Central memory CD4-positive, alpha-beta T cell (primary cell): Measurements from ENCODE around the gene TIPARP.

ENCODE experiments used
- DNase-seq: peaks from one replicate; pipeline ENCODE4 v3.0.0; 2022

The TIPARP gene

DNA sequence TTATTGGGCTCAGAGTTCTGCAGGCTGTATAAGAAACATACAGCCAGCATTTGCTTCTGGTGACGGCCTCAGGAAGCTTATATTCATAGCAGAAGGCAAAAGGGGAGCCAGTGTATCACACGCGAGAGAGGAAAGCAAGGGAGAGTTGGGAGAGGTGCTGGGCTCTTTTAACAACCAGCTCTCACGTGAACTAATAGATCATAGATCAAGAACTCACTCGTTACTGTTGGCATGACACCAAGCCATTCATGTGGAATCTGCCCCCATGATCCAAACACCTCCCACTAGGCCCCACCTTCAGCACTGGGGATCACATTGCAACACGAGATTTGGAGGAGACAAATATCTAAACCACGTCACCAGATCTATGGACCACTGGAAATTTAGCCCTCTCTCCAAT, 70.2 kb downstream of the TIPARP start:
- DNase-seq: no peak

DNA sequence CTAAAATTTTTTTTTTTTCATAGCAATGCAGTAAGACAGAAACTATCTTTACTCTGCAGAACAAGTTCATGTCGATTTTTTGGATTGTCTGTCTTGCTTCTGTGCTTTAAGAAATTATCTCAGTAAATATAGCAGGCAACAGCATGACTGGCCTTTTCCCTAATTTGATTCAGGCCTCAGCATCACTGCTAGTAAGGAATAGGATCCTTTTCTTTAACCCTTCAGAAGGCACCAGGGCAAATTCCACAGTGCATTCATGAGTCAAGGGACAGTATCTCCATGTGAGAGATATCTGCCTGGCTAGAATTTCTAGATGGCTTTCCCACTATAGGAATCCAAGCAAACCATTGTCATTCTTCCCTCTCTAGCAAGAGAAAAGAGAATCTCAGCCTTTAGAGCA, 71.4 kb downstream of the TIPARP start:
- no peak for DNase-seq

DNA sequence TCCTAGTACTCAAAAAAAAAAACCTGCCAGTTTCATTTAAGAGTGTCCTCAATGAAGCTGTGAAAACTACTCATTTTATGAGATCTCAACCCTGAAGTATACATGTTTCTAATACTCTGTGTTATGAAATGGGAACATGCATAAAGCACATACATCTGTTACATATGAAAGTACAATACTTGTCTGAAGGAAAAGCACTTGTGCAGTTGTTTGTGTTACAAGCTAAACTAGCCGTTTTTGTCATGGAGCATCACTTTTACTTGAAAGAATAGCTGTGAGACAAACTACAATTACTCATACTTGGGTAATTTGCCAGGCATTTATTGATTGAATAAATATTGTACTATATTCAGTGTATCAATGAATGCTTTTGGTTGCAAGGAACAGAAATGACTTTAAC, 72.7 kb downstream of the TIPARP start:
- no peak for DNase-seq

DNA sequence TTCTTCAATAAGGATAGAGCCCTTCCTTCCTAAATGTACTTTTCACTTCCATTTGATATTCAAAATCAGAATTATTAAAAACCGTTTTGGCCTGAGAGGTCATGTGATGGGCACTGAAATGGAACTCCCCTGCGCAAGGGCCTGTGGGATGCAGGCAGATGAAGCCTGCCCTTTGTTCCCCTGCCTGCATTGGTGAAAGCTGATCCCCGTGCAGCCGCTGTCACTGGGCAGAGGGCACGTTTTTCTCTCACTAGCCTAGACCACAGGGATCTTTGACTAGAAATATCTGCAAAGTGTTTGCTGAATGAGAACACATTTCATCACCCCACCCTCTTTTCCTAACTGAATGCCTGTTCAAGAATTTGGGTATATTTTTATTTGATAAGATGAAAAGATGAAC, 74.9 kb downstream of the TIPARP start:
- DNase-seq: no peak

DNA sequence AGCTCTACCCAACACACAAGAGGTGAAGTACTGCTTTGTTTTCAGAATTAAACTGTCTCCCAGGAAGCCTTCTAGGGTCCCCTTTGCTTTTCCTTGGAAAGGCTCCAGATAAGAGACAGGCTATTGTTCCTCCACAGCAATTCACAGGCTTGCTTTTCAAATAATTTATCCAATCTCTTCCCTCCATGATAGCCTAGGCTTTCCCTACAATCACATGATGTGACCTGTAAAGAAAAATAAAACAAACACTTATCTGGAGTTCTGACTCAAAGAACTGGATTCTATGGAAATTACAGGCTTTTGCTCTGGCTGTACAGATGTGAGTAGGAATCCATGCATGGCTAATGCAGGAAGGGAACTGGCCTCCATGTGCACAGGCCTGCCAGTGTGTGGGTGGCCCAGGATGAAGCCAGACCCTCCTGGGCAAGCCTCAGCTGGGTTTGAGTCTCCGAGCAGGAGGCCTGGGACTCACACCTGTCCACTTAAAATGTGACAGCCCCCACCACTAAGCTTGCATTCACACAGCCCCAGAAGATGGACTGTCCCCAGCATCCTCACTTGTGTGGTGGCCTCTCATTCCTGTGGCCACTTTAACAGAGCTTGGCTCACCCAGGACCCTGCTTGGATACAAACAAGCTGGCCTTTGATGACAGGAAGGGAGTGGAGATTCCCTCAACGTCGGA, 75.9 kb downstream of the TIPARP start:
- no peak for DNase-seq

DNA sequence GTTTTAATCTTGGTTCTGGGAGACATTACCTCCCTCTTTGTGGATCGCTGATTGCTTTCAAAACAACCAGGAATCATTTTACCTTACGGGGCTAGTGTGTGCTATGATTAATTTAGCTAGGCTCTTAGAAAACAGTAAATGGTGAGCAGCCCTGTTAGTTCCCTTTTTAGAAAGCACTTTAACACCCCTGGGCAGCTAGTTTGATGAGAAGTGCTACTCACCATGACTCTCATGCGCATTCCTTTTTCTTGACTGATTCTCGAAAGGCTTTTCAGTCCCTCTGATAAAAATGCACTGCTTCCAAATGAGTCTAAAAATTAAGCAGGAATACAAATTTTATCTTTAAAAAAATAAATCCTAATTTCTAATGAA, 76.5 kb downstream of the TIPARP start:
- no peak for DNase-seq

DNA sequence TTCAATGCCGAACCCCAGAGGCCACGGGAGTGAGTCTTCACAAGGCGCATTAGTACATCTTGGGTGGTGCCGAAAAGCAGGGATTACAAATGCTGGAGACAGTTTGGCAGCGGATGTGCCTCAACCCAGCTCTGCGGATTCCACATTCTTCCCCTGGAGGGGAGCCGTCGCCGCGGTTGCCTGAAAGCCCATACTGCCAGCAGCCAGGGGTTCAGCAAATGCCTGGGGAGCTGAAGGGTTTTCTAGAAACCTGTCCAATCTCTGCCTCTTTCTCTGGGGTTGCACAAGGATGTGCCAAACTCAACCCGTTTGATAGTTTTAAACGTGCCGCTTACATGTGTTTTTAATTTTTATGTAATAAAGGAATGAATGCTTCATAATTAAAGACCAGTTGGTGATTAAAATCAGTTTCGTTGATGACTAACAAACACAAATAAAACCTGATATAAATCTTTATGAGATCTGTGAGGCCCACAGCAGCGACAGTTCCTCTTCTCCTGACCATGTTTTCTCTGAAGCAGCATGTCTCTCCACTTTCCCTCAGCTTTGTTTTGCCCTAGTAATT, 77.2 kb downstream of the TIPARP start:
- no peak for DNase-seq
